CD14-positive monocyte (primary cell): ENCODE results near the gene RNF111. TPM values are rescaled to one million over a fixed set of nuclear protein-coding genes. Genes with fewer than 3 reads are reported as not detected.

Source experiments
- DNase-seq, 3 donors: peaks; one replicate each; pipeline ENCODE4 v3.0.0-alpha.2; 2011 to 2022
- H2AFZ ChIP-seq: 2 replicates; pipeline ENCODE4 v1.6.0; 2012; ENCODE audit warnings: mild to moderate bottlenecking, low read depth, low read length, inconsistent platforms; ENCODE audit not compliant: insufficient read depth, poor library complexity, severe bottlenecking
- H3K27ac ChIP-seq, 2 donors: 1 replicate in 1 of 2; 2 replicates in 1 of 2; pipeline ENCODE4 v1.5.1; 2012 to 2013; ENCODE audit warnings: low read length in 2 of 2, control low read depth in 1 of 2, inconsistent platforms in 1 of 2, low read depth in 1 of 2, mild to moderate bottlenecking in 1 of 2
- H3K27me3 ChIP-seq, 2 donors: one replicate each; pipeline versions ENCODE4 v1.6.0 to v1.6.1; 2011 to 2013; ENCODE audit warnings: low read length in 2 of 2; ENCODE audit not compliant: control insufficient read depth in 2 of 2, insufficient read depth in 2 of 2
- H3K36me3 ChIP-seq, 2 donors: replicated peaks in 1 of 2; 1 replicate in 1 of 2; 2 replicates in 1 of 2; pipeline versions ENCODE4 v1.5.1 to v1.6.1; 2012 to 2013; ENCODE audit warnings: low read length in 2 of 2, control low read depth in 1 of 2, inconsistent platforms in 1 of 2, mild to moderate bottlenecking in 1 of 2; ENCODE audit not compliant: insufficient read depth in 2 of 2, control insufficient read depth in 1 of 2
- H3K4me1 ChIP-seq, 2 donors: 1 replicate in 1 of 2; 2 replicates in 1 of 2; pipeline versions ENCODE4 v1.5.1 to v1.6.1; 2012 to 2013; ENCODE audit warnings: low read length in 2 of 2, control low read depth in 1 of 2, inconsistent platforms in 1 of 2, mild to moderate bottlenecking in 1 of 2, moderate library complexity in 1 of 2; ENCODE audit not compliant: insufficient read depth in 2 of 2, control insufficient read depth in 1 of 2
- H3K4me2 ChIP-seq: replicated peaks from 2 replicates; pipeline ENCODE3; 2012; ENCODE audit warnings: low read length, moderate library complexity, mild to moderate bottlenecking; ENCODE audit not compliant: poor library complexity, severe bottlenecking; ENCODE audit errors: extremely low read depth
- H3K4me3 ChIP-seq, 3 experiments: fragments of 200-600 bp in 1 of 3; sonication (generic) in 1 of 3; replicated peaks in 1 of 3; 1 replicate in 2 of 3; 2 replicates in 1 of 3; pipeline ENCODE4 v1.5.1; 2011 to 2013; ENCODE audit warnings: low read length in 3 of 3, mild to moderate bottlenecking in 3 of 3, control low read depth in 2 of 3, low read depth in 2 of 3, inconsistent platforms in 1 of 3, moderate library complexity in 1 of 3
- H3K79me2 ChIP-seq: 2 replicates; pipeline ENCODE4 v1.6.0; 2012; ENCODE audit warnings: mild to moderate bottlenecking, control low read depth, inconsistent platforms, low read length, moderate library complexity; ENCODE audit not compliant: insufficient read depth
- H3K9ac ChIP-seq: 2 replicates; pipeline ENCODE4 v1.6.0; 2017; ENCODE audit warnings: low read length, mild to moderate bottlenecking; ENCODE audit not compliant: insufficient read depth, poor library complexity, severe bottlenecking
- H3K9me3 ChIP-seq, 2 donors: replicated peaks in 1 of 2; 1 replicate in 1 of 2; 2 replicates in 1 of 2; pipeline versions ENCODE4 v1.5.1 to v1.6.1; 2012 to 2013; ENCODE audit warnings: low read length in 2 of 2, control low read depth in 1 of 2; ENCODE audit not compliant: control insufficient read depth in 1 of 2, insufficient read depth in 1 of 2
- H4K20me1 ChIP-seq: 2 replicates; pipeline ENCODE4 v1.6.0; 2012; ENCODE audit warnings: mild to moderate bottlenecking, low read length, control low read depth, moderate library complexity; ENCODE audit not compliant: insufficient read depth
- H3K27ac Mint-ChIP-seq, 7 donors: one replicate each; pipeline ENCODE4 v1.8.0; 2020; ENCODE audit warnings: mild to moderate bottlenecking in 7 of 7, mixed read lengths in 7 of 7, moderate library complexity in 6 of 7, inconsistent platforms in 2 of 7
- H3K27me3 Mint-ChIP-seq, 3 donors: one replicate each; pipeline ENCODE4 v1.8.0; 2021 to 2022; ENCODE audit warnings: low read depth in 3 of 3, mild to moderate bottlenecking in 3 of 3, mixed read lengths in 3 of 3, moderate library complexity in 3 of 3, inconsistent platforms in 1 of 3
- H3K36me3 Mint-ChIP-seq, 2 donors: one replicate each; pipeline ENCODE4 v1.8.0; 2020; ENCODE audit warnings: mixed read lengths in 2 of 2, inconsistent platforms in 1 of 2, mild to moderate bottlenecking in 1 of 2
- H3K4me1 Mint-ChIP-seq: one replicate; pipeline ENCODE4 v1.8.0; 2020; ENCODE audit warnings: mild to moderate bottlenecking, mixed read lengths
- H3K4me3 Mint-ChIP-seq, 2 donors: one replicate each; pipeline ENCODE4 v1.8.0; 2020; ENCODE audit warnings: mild to moderate bottlenecking in 2 of 2, mixed read lengths in 2 of 2, moderate library complexity in 1 of 2
- H3K9me3 Mint-ChIP-seq, 7 donors: one replicate each; pipeline ENCODE4 v1.8.0; 2020 to 2022; ENCODE audit warnings: mixed read lengths in 7 of 7, mild to moderate bottlenecking in 6 of 7, moderate library complexity in 6 of 7, inconsistent platforms in 2 of 7
- CTCF ChIP-seq: fragments of 200-600 bp; IDR thresholded peaks from one replicate; pipeline ENCODE4 v1.8.0; 2022; ENCODE audit warnings: antibody characterized with exemption, mild to moderate bottlenecking
- WGBS: methylation state at CpG from one replicate; pipeline ENCODE4 v1.1.5; 2013; ENCODE audit warnings: missing lambda C conversion rate; ENCODE audit not compliant: insufficient coverage; 5-methylcytosine and 5-hydroxymethylcytosine counted together
- intact Hi-C, 2 donors: fragments of 100-400 bp; cut with micrococcal nuclease; formaldehyde crosslinking; loops; one replicate each; pipeline versions ENCODE4 v1.15.0 to v1.15.1; 2023
- polyA plus RNA-seq, 3 donors: library from polyadenylated mRNA; depleted of rRNA in 1 of 3; unstranded in 2 of 3; stranded (reverse) in 1 of 3; fragments of 300-500 nt in 2 of 3; fragments of >200 nt in 1 of 3; fragmentation: Illumina TruSeq in 2 of 3; gene quantifications; 1 replicate in 2 of 3; 2 replicates in 1 of 3; pipeline ENCODE4 v1.2.3, GENCODE V29; 2012 to 2021

RNF111 gene
- polyA plus RNA-seq, 3 donors: 10.2 to 28.0 (median 18.2) TPM

- Histone ChIP-seq H3K4me1 (no peaks in the 10 kb centered on the region), H3K79me2 (no peaks in the 10 kb centered on the region), H2AFZ (no peak overlapping the region), H3K27ac (no peak overlapping the region), H4K20me1 (no peaks in the 10 kb centered on the region), H3K9ac (no peak overlapping the region), H3K36me3 (no peaks in the 10 kb centered on the region), H3K4me3 (no peak overlapping the region), H3K4me2 (no peak overlapping the region), H3K9me3 (no peaks in the 10 kb centered on the region), H3K27me3 (no peaks in the 10 kb centered on the region)
- H3K4me1 Mint-ChIP-seq: no peaks in the 10 kb centered on the region
- H3K36me3 Mint-ChIP-seq: no peaks in the 10 kb centered on the region
- no peak overlapping the region for H3K27ac Mint-ChIP-seq
- 93% methylated on average over 3 of the region's 3 CpGs for WGBS
- TF ChIP-seq CTCF: no peak
- intact Hi-C loops: no loop called here
- no peak for DNase-seq
- H3K4me3 Mint-ChIP-seq: no peak overlapping the region
- peaks cover 0 to 5% (median 0%) of the 10 kb centered on the region in 7 donors for H3K9me3 Mint-ChIP-seq
- H3K27me3 Mint-ChIP-seq: peaks cover 2 to 7% (median 4%) of the 10 kb centered on the region in 3 donors
Observed at GRCh38 chr15:58966698-58967097, 20.8 kb upstream of the RNF111 start.

- peaks cover 2 to 11% (median 4%) of the 10 kb centered on the region in 3 donors for H3K27me3 Mint-ChIP-seq
- no peaks in the 10 kb centered on the region for H3K36me3 ChIP-seq
- no peaks in the 10 kb centered on the region for H4K20me1 ChIP-seq
- no peaks in the 10 kb centered on the region for H3K4me1 Mint-ChIP-seq
- H3K27ac ChIP-seq: no peak overlapping the region
- no CpG with 5 or more reads among the region's 2 CpGs for WGBS
- intact Hi-C loops: no loop called here
- no peak overlapping the region for H2AFZ ChIP-seq
- H3K79me2 ChIP-seq: no peaks in the 10 kb centered on the region
- no peaks in the 10 kb centered on the region for H3K4me1 ChIP-seq
- no peaks in the 10 kb centered on the region for H3K36me3 Mint-ChIP-seq
- DNase-seq: no peak
- no peak overlapping the region for H3K9ac ChIP-seq
- H3K9me3 Mint-ChIP-seq: peaks cover 0 to 5% (median 0%) of the 10 kb centered on the region in 7 donors
- TF ChIP-seq CTCF: no peak
- no peaks in the 10 kb centered on the region for H3K27me3 ChIP-seq
- no peak overlapping the region for H3K27ac Mint-ChIP-seq
- no peak overlapping the region for H3K4me3 Mint-ChIP-seq
- no peak overlapping the region for H3K4me2 ChIP-seq
- no peaks in the 10 kb centered on the region for H3K9me3 ChIP-seq
- H3K4me3 ChIP-seq: no peak overlapping the region
Observed at GRCh38 chr15:58967479-58967878, 20.0 kb upstream of the RNF111 start.
